ENCODE measurements around the gene CRK.

- TF ChIP-seq FOXM1 (IDR thresholded peaks at IDR 0.05; ENCODE audit: borderline replicate concordance, low read depth) (no peak), TAF1 (IDR thresholded peaks at IDR 0.05; ENCODE audit: low read depth) (no peak), EGR1 (IDR thresholded peaks at IDR 0.05) (no peak), CEBPB (IDR thresholded peaks at IDR 0.05) (no peak), REST (IDR thresholded peaks at IDR 0.05; ENCODE audit: low read depth) (no peak)
These were observed 21.9 kb downstream of the CRK start for GRCh38 chr17:1434150-1434549.

All from Ishikawa (cell line).